Activated naive CD4-positive, alpha-beta T cell treated with anti-CD3 and anti-CD28 coated beads, Interleukin-2, amount 10 ng/mL, durations not matched to agents 7 days and 5 days (primary cell): Measurements from ENCODE around the gene OVOL3.

Experiments used
- CTCF ChIA-PET: fragments of 350-600 bp; sonication (Branson Sonifier 250); formaldehyde crosslinking; loops from one replicate; lab custom pipeline; 2021; ENCODE audit warnings: antibody characterized with exemption; lab: Charles Lee
- DNase-seq: peaks from one replicate; pipeline ENCODE4 v3.0.0-alpha.2; 2020
- H3K27ac Mint-ChIP-seq: one replicate; pipeline ENCODE4 v1.8.0; 2021; ENCODE audit warnings: mild to moderate bottlenecking, moderate library complexity, mixed read lengths
- H3K27me3 Mint-ChIP-seq: one replicate; pipeline ENCODE4 v1.8.0; 2021; ENCODE audit warnings: mild to moderate bottlenecking, mixed read lengths
- H3K36me3 Mint-ChIP-seq: one replicate; pipeline ENCODE4 v1.8.0; 2021; ENCODE audit warnings: mixed read lengths
- H3K4me1 Mint-ChIP-seq: one replicate; pipeline ENCODE4 v1.8.0; 2021; ENCODE audit warnings: mixed read lengths
- H3K4me3 Mint-ChIP-seq: one replicate; pipeline ENCODE4 v1.8.0; 2021; ENCODE audit warnings: mild to moderate bottlenecking, moderate library complexity, mixed read lengths
- H3K9me3 Mint-ChIP-seq: one replicate; pipeline ENCODE4 v1.8.0; 2021; ENCODE audit warnings: mixed read lengths

Gene OVOL3

DNA sequence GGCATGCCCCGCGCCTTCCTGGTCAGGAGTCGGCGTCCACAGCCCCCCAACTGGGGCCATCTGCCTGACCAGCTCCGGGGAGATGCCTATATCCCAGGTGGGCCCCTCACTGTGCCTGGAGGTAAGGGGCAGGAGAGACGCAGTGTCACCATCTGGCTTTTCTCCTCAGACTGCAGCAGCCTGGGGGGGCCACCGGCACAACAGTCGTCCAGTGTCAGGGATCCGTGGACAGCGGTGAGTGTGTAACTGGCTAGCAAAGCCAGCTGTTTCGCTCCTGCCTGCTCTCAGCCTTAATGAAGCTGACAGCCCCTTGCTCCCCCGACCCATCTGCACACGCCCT is 227 bp downstream of the OVOL3 start:
- Mint-ChIP-seq H3K4me3 (no peak overlapping the region), H3K4me1 (peaks cover 24% of the 10 kb centered on the region), H3K36me3 (peaks cover 18% of the 10 kb centered on the region), H3K27me3 (peaks cover 9% of the 10 kb centered on the region), H3K27ac (no peak overlapping the region), H3K9me3 (no peaks in the 10 kb centered on the region)
- DNase-seq: no peak
- CTCF ChIA-PET: no interaction called here

DNA sequence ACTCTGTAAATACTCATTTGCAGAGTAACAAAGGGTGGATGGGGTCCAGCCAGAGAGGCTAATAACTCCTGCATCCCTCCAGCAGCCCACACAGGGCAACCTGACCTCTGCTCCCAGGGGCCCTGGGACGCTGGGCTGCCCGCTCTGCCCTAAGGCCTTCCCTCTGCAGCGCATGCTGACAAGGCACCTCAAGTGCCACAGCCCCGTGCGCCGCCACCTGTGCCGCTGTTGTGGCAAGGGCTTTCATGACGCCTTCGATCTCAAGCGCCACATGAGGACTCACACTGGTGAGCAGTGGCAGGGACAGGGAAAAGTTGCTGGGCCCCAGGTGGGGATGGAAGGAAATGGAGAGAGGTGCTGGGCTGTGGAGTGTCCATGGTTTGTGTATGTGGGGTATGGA is 1.7 kb downstream of the OVOL3 start:
- H3K27ac Mint-ChIP-seq: no peak overlapping the region
- H3K27me3 Mint-ChIP-seq: peaks cover 9% of the 10 kb centered on the region
- no peak for DNase-seq
- peak overlapping the region; percentile 84 for H3K4me3 Mint-ChIP-seq
- H3K36me3 Mint-ChIP-seq: peaks cover 21% of the 10 kb centered on the region
- H3K4me1 Mint-ChIP-seq: peaks cover 36% of the 10 kb centered on the region
- H3K9me3 Mint-ChIP-seq: no peaks in the 10 kb centered on the region
- CTCF ChIA-PET: no interaction called here

DNA sequence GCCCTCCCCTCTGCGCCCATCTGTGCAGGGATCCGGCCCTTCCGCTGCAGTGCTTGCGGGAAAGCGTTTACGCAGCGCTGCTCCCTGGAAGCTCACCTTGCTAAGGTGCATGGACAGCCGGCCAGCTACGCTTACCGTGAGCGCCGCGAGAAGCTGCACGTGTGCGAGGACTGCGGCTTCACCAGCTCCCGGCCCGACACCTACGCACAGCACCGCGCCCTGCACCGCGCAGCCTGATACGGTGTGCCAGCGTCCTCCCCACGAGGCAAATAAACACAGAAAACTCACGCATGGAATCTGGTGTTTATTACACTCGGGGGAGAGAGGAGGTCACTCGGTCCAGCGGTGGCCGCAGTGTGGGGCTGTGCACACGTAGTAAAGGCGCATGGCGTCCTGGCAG is 2.5 kb downstream of the OVOL3 start:
- Mint-ChIP-seq H3K27ac (peak overlapping the region; percentile 93), H3K36me3 (peaks cover 28% of the 10 kb centered on the region), H3K9me3 (no peaks in the 10 kb centered on the region), H3K27me3 (peaks cover 9% of the 10 kb centered on the region), H3K4me1 (peaks cover 40% of the 10 kb centered on the region), H3K4me3 (peak overlapping the region; percentile 84)
- no peak for DNase-seq
- CTCF ChIA-PET: no interaction called here

DNA sequence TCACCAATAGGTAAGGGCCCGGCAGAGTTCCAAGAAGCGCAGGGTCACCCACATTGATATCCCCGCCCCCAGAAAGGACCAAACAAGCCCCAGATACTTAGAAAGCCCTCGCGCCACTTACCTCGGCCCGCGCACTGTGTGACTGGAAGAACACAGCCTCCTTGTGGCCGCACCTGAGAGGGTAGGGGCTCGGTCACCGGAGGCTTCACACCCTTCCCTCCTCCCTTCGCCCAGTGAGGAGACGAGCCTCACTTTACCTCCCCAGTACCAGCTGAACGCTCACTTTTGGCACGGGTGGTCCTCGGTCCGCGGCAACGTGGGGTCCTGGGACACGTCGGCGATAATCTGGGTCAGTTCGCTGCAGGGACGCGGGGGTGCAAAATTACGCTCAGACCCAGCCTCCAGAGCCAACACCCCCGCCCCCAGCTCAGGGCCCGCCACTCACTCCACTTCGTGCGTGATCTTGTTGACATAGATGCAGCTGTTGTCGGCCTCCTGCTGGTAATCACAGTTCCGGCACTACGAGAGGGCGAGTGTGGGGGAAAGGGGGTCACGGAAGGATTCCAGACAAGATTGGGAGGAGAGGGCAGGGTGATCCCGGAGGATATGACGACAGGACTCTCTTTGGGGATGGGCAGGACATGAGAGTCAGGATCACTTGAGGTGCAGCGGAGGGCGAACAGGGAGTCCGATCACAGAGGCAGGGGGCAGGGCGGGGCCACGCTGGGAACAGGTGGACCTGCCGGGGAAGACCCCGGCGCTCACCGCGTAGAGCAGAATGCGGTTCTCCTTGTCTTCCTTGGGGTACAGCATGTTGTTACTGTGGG is 3.2 kb downstream of the OVOL3 start:
- Mint-ChIP-seq H3K27ac (peak overlapping the region; percentile 93), H3K9me3 (no peaks in the 10 kb centered on the region)

DNA sequence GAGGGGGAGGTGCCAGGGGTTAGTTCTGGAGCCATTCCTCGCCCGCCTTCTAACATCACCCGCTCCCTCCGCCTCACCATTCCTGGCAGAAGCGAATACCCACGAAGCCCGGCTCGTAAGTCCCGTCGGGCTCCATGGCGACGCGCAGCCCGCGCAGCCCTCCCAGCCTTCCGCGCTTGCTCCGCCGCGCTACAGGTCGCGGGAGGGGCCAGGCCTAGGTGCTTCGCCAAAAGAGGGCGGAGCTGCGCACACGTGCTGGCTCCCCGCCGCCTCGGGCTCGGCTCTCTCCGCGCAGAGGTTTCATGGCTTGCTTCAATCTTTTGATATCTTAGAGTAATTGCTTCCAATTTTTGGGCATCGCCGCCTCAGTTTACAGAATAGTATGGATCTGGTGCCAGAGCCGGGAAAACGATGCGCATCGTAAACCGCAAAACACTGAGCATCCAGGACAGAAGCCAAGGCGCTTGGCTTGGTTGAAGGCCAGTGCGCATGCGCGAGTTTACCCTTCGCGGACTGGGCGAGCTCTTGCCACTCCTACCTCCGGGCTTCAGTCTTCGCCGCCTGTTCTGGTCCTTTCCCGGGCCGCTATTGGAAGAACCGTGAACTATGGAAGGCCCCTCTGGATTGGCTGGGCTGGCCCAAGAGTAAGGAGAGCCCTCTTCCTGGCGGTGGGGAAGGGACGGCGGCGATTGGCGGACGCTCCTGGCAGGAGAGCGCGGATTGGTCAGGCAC is 3.9 kb downstream of the OVOL3 start, which contains the start of gene POLR2I:
Gene POLR2I (minus strand): TSS at position 155 of the 732 bp plus-strand sequence. CDS start 19 bp downstream, at position 136.
- H3K4me1 Mint-ChIP-seq: peaks cover 43% of the 10 kb centered on the region
- DNase-seq: peak; percentile 99
- H3K27me3 Mint-ChIP-seq: peaks cover 9% of the 10 kb centered on the region
- peaks cover 33% of the 10 kb centered on the region for H3K36me3 Mint-ChIP-seq
- CTCF ChIA-PET: interaction anchor here (2.9 kb wide), 1 partner anchor 14 kb away, joined by 10 read pairs; no protein-coding TSS in a partner anchor
- H3K4me3 Mint-ChIP-seq: peak within 1 kb of the TSS; percentile 84
- no peaks in the 10 kb centered on the region for H3K9me3 Mint-ChIP-seq
- peak within 1 kb of the TSS; percentile 93 for H3K27ac Mint-ChIP-seq

More for the DNA sequence above, 3.2 kb downstream of the OVOL3 start:
- Mint-ChIP-seq H3K4me3 (peak overlapping the region; percentile 84), H3K27me3 (peaks cover 9% of the 10 kb centered on the region), H3K4me1 (peaks cover 42% of the 10 kb centered on the region), H3K36me3 (peaks cover 32% of the 10 kb centered on the region)
- peak; percentile 52 for DNase-seq
- CTCF ChIA-PET: no interaction called here

DNA sequence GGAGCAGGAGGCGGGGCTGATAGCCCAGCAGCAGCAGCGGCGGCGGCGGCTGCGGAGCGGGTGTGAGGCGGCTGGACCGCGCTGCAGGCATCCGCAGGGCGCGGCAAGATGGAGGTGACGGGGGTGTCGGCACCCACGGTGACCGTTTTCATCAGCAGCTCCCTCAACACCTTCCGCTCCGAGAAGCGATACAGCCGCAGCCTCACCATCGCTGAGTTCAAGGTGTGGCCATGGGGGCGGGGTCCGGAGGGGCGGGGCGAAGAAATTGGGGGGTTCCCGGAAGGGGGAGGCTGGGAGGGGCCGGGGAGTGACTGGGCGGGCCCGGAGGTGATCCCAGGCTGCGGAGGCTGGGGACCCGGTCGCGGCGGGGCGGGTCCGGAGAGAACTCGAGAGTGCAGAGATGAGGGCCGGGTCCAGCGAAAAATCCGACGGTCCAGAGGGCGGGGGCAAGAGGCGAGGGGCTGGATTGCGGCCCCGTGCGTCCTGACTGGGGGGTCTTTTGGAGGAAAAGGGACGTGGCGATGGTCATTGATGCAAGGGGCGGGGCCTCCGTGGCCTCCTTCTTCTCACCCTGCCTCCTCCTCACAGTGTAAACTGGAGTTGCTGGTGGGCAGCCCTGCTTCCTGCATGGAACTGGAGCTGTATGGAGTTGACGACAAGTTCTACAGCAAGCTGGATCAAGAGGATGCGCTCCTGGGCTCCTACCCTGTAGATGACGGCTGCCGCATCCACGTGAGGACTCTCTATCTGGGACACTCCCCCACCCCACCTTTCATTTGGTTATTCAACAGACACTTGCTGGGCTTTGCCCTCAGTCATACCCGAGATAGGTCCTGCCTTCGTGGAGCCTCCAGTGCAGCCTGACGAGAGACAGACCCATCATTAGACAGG is 4.8 kb downstream of the OVOL3 start, which contains the start of gene TBCB:
Gene TBCB (plus strand): TSS at position 16 of the 891 bp plus-strand sequence. CDS start 93 bp downstream, at position 109.
- Mint-ChIP-seq H3K4me1 (peaks cover 45% of the 10 kb centered on the region), H3K9me3 (no peaks in the 10 kb centered on the region), H3K27me3 (peaks cover 9% of the 10 kb centered on the region), H3K27ac (peak within 1 kb of the TSS; percentile 93), H3K4me3 (peak within 1 kb of the TSS; percentile 84), H3K36me3 (peaks cover 38% of the 10 kb centered on the region)
- peak; percentile 92 for DNase-seq
- CTCF ChIA-PET: interaction anchor here (1.0 to 2.9 kb wide), 2 partner anchors 13 to 58 kb away, joined by 3 to 10 read pairs; no protein-coding TSS in a partner anchor

DNA sequence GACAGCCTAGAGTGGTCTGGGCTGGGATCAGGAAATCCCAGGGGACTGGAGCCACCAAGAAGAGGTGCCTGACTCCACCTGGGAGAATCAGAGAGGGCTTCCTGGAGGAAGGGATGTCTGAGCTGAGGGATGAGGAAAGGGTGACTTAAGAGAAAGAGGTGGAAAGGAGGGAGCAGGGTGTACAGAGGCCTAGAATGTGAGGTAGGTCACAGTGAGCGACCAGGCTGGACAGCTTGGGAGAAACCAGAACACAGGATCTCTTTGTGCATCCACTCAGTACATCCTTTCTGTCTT is 5.3 kb downstream of the OVOL3 start:
- Mint-ChIP-seq H3K36me3 (peaks cover 41% of the 10 kb centered on the region), H3K4me1 (peaks cover 45% of the 10 kb centered on the region), H3K9me3 (no peaks in the 10 kb centered on the region), H3K4me3 (peak overlapping the region; percentile 84), H3K27ac (peak overlapping the region; percentile 93), H3K27me3 (peaks cover 9% of the 10 kb centered on the region)
- DNase-seq: no peak
- CTCF ChIA-PET: interaction anchor here (1.0 to 2.9 kb wide), 2 partner anchors 13 to 57 kb away, joined by 3 to 10 read pairs; no protein-coding TSS in a partner anchor

DNA sequence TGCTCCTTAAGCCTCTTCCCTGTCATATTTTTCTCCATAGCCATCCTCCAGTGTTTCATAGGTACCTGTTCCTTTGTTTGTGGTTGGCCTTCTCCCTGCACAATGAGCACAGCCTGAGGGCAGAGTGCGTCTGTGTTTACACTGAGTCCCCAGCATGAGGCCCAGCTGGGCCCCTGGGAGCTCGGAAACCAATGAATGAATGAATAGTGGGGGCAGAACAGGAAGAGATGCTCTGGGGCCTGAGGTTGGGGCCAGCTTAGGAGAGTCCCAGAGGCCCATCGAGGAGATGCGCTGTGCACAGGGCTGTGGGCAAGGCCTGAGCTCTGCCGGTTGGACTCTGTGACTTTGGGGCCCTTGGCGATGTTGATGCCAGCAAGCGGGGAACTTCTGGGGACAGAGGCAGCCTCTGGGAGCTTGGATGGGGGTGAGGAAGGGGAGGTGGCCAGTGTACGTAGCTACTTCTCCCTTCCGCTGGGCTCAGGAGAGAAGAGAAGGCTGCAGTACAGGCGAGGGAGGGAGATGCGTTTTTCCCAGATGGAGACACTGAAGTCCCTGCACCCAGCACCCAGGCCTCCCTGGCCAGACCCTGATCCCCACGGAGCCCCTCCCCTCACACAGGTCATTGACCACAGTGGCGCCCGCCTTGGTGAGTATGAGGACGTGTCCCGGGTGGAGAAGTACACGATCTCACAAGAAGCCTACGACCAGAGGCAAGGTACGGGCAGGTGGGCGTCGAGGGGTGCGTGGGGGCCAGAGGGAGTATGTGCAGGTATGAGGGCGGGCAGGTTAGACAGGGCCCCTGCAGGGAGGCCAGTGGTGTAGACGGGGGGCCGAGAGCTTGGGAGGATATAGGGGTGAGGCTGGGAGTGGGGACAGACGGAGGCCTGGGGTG is 9.4 kb downstream of the OVOL3 start:
- no peak overlapping the region for H3K27ac Mint-ChIP-seq
- DNase-seq: no peak
- H3K4me3 Mint-ChIP-seq: no peak overlapping the region
- H3K4me1 Mint-ChIP-seq: peaks cover 26% of the 10 kb centered on the region
- no peaks in the 10 kb centered on the region for H3K9me3 Mint-ChIP-seq
- peaks cover 45% of the 10 kb centered on the region for H3K36me3 Mint-ChIP-seq
- CTCF ChIA-PET: no interaction called here
- peaks cover under 1% of the 10 kb centered on the region for H3K27me3 Mint-ChIP-seq

DNA sequence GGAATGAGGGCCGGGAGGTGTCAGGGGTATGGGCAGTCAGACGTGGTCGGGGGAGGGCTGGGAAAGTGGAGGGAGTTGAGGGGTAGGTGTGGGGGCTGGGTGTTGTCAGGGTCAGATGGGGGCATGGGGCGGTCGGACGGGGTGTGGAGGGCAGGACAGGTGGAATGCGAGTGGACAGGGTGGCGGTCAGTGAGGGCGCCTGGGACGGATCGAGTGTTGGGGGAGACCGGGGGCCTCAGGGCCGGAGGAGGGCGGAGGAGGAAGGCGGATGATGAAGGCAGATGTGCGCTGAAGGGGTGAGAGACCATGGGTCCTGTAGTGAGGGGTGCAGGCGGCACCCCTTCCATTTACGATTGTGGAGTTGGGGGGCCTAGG is 10.0 kb downstream of the OVOL3 start:
- DNase-seq: no peak
- no peaks in the 10 kb centered on the region for H3K9me3 Mint-ChIP-seq
- no peak overlapping the region for H3K27ac Mint-ChIP-seq
- peaks cover 51% of the 10 kb centered on the region for H3K36me3 Mint-ChIP-seq
- H3K27me3 Mint-ChIP-seq: no peaks in the 10 kb centered on the region
- no peak overlapping the region for H3K4me3 Mint-ChIP-seq
- CTCF ChIA-PET: no interaction called here
- peaks cover 24% of the 10 kb centered on the region for H3K4me1 Mint-ChIP-seq

DNA sequence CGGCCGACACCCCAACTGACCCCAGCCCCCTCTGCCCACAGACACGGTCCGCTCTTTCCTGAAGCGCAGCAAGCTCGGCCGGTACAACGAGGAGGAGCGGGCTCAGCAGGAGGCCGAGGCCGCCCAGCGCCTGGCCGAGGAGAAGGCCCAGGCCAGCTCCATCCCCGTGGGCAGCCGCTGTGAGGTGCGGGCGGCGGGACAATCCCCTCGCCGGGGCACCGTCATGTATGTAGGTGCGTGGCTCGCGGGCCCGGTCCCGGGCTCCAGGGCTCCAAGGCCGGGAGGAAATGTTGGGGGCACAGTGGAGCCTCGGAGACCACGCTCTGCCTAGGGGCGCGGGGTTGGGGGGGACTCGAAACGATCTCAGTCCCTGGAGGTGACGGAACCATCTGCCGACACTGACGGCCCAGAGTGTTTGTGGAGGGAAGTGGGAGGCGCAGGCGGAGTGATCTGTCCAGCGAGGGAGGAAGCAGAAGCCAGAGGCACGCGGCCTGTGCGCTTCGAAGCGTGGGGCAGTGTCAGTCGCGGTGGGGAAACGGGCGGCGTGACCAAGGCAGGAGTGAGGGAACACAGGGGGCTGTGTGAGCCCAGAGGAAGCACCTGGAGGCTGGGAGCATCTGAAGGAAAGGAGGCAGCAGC is 10.7 kb downstream of the OVOL3 start:
- no peak overlapping the region for H3K27ac Mint-ChIP-seq
- peaks cover 48% of the 10 kb centered on the region for H3K36me3 Mint-ChIP-seq
- no peaks in the 10 kb centered on the region for H3K27me3 Mint-ChIP-seq
- CTCF ChIA-PET: no interaction called here
- no peak overlapping the region for H3K4me3 Mint-ChIP-seq
- DNase-seq: no peak
- H3K9me3 Mint-ChIP-seq: no peaks in the 10 kb centered on the region
- H3K4me1 Mint-ChIP-seq: peaks cover 17% of the 10 kb centered on the region

DNA sequence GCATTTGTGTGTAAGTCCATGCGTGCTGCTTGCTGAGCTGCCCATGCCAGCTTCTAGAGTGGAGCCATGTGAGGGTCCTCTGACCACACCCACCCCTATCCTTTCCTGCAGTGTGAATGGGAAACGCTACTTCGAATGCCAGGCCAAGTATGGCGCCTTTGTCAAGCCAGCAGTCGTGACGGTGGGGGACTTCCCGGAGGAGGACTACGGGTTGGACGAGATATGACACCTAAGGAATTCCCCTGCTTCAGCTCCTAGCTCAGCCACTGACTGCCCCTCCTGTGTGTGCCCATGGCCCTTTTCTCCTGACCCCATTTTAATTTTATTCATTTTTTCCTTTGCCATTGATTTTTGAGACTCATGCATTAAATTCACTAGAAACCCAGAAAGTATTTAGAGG is 14.6 kb downstream of the OVOL3 start:
- Mint-ChIP-seq H3K27ac (no peak overlapping the region), H3K36me3 (peaks cover 23% of the 10 kb centered on the region), H3K27me3 (no peaks in the 10 kb centered on the region), H3K9me3 (no peaks in the 10 kb centered on the region), H3K4me3 (no peak overlapping the region), H3K4me1 (peaks cover 16% of the 10 kb centered on the region)
- CTCF ChIA-PET: interaction anchor here (4.5 to 7.1 kb wide), 2 partner anchors 43 to 48 kb away, joined by 29 to 54 read pairs; no protein-coding TSS in a partner anchor
- no peak for DNase-seq

DNA sequence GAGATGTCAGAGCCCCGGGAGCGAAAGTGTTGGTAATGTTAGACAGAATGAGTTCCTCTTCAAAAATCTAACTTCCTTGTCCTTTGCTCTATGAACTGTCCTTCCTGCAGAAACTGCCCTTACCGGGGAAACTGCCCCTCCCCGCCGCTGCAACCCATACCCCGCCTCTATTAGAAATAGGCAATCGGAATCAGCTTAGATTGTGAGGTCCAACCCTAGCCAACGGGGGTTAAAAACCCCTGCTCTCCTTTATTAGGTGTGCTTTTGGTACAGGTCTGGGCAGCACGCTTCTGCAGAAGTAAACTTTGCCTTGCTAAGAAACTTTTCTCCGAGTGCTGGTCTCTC is 17.4 kb downstream of the OVOL3 start:
- H3K9me3 Mint-ChIP-seq: no peaks in the 10 kb centered on the region
- H3K27ac Mint-ChIP-seq: peak overlapping the region; percentile 94
- CTCF ChIA-PET: interaction anchor here (0.7 to 7.1 kb wide), 11 partner anchors 10 to 983 kb away, joined by 3 to 54 read pairs (median 4); partner anchors contain the start of genes CAPNS1, POLR2I, TBCB and ZFP14
- no peaks in the 10 kb centered on the region for H3K27me3 Mint-ChIP-seq
- DNase-seq: no peak
- peaks cover 11% of the 10 kb centered on the region for H3K36me3 Mint-ChIP-seq
- H3K4me1 Mint-ChIP-seq: peaks cover 36% of the 10 kb centered on the region
- H3K4me3 Mint-ChIP-seq: peak overlapping the region; percentile 79
